Hematopoietic multipotent progenitor cell (in vitro differentiated cells): ENCODE measurements around the gene TRIM29. TPM values are rescaled to one million over a fixed set of nuclear protein-coding genes. Genes with fewer than 3 reads are reported as not detected.

Experiments used
- DNase-seq, 3 donors: peaks; one replicate each; pipeline ENCODE4 v3.0.0-alpha.2; 2011 to 2015; ENCODE audit warnings: low read depth in 2 of 3, low spot score in 2 of 3
- total RNA-seq: library from RNA; depleted of rRNA; stranded (reverse); fragments of >200 nt; gene quantifications from one replicate; pipeline ENCODE4 v1.2.3, GENCODE V29; 2012

The TRIM29 gene
- total RNA-seq, 1 donor = under 0.01 TPM

DNA sequence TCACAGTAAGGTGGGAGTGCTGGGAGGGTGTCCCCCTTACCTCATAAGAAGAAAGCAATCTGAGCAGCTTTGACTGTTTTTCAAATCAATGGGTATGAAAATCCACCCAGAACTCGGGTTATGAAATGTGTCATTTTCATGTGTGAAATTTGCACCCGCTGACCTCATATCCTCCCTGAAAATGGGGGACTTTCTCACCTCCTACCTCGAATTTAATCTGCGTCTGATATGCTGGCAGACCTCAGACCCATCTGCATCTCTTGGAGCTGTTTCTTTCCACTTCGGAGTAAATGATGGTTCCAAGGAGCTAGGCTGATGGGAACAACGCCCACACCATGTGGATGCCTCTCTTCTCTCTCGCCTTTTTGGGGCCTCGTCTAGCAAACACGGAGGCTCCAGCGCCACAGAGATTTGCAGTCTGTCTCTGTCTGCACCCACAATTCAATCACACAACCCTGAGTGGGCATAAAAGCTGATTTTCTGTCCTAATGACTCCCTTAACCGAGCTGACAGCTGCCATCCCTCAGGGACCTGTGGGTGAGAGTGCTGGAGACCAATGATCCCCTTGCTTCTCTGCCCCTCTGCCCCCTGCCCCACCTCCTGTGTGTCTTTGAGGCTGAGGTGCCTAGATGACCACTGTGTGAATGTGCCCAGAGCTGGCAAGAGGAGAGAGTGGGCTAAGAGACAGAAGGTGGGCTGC lies 71.0 kb downstream of the TRIM29 start:
- DNase-seq = no peak

DNA sequence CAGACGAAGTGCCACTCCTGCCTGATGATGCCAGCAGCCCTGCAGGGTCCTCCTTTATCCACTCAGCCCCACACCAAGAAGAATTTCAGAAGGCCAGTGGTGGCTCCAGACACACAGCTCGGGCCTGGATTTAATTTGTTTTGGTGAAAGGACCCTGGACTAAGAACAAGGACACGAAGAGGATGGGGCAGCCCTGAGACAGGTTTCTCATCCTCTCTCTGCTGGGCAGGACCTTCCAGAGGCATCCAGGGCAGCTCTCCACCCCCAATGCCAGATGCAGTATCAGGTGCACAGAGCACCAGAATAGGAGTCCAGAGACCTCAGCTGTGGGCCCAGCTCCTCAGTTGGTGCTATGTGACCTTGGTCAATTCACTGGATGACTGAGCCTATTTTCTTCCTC lies 72.0 kb downstream of the TRIM29 start:
- no peak for DNase-seq

DNA sequence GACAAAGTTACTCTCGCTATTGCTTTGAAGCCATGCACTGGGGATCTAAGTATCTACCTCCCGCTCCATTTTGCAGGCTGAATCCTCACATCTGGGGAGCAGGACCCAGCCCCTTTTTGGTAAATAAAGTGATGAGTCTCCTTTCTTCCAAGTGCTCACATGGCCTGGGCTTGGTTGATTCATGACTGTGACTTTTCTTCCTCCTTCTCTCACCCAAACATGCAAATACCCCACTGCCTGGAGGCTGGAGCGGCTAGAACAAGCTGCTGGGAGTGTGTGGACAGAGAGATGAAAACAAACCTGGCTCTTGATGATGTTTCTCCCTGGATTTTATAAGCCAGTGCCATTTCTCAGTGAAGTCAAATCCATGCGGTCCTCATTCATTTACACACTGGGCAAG lies 72.7 kb downstream of the TRIM29 start:
- no peak for DNase-seq

DNA sequence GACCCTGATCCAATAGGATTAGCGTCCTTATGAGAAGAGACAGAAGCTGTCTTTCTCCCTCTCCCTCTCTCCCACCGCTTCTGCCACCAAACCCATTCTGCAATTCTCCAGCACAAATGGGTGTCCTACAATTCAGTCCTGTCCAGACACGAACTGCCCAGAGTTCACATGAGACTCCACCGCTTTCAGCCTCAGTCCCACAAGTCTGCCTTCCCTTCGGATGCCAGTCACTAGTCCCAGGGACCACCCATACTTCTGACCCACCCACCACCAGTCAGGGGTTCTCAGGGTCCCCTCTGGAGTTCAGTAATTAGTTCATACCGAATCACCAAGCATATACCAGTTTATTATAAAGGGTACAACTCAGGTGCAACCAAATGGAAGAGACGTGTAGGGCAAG lies 73.6 kb downstream of the TRIM29 start:
- no peak for DNase-seq

DNA sequence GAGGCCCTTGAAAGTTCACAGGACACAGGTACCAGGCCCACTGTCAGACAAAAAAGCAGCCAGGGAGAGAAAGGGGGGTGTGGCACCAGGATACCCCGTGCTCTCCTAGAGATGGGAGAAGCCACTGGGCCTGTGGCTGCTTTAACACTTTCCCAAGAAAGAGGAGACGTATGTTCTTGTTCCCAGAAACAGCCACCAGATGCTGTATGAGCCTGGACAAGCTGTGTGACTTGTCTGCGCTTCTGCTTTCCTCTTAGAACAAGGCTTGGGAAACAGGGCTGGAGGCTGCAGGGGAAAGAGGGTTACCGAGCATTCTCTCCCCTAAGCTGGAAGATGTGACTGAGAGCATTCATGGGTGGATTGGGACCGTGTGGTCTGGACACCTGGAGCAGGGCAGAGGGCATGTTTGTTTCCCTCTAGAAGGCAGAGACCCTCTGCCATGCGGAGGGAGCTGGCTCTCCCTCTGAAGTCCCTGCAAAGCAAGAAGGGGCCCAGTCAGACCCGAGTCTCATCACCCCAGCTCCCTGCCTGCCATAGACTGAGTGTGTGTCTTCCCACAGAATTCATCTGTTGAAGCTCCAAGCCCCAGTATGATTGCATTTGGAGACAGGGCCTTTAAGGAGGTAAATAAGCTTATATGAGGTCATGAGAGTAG lies 74.1 kb downstream of the TRIM29 start:
- DNase-seq = no peak

DNA sequence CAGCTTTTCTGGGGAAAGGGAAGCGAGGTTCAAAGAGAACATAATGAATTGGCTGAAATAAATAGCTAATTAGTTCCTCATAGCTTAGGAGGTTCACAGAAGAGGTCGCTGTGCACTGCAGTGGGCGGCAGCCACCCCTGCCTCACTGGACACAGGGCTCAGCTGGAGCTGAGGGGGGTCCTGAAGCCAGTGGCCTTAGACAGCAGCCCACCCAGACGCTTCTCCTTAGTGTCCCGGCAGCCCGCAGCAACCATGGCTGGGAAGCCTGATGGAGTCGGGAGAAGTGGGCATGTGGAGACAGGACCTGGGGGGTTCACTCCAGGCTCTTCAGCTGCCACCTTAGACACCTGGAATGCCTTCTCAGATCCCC lies 75.4 kb downstream of the TRIM29 start:
- DNase-seq = no peak

DNA sequence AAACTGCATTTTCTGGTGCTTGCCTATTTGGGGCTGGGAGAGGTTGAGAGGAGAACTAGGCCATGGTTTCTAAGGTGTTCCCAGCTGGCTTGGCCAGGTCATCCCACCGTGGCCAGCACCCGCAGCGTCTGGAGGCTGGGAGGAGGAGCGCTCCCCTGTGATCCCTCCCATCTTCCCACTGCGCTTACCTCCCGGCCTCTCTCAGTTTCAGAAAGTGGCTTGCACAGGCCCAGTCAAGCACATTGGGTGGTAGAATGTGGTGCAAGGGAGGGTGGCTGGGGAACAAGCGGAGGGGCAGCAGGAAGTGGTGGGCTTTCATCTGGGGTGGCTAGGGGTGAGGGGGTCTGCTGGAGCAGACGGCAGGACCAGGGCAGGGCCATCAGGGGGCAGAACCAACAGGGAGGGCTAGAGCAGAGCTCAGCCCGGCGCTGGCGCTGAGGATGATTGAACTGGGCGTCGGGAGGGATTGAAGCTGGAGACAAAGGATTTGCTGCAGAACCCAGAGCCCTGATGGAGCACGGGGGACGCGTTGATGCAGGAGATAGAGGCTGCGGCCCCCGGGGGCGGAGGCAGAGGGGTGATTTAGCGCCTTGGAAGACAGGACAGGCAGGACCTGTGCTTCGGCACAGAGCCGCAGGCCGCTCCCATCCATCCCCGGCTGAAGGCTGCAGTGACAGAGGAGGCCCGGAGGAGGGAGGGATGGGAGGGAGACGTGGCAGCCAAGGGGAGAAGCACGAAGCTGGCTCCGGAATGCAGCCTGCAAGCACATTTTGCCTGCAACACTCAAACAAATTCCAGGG lies 76.0 kb downstream of the TRIM29 start:
- DNase-seq = no peak

Other genes with a start within 250 kb of the TRIM29 start
- 25.0 TPM for gene OAF, start 72.9 kb upstream of the TRIM29 start, total RNA-seq
- not detected for gene POU2F3, start 102.0 kb upstream of the TRIM29 start, total RNA-seq
- gene TLCD5, start 187.2 kb upstream of the TRIM29 start, total RNA-seq = 8.3 TPM
- 10.5 TPM for gene ARHGEF12, start 198.3 kb upstream of the TRIM29 start, total RNA-seq